ENCODE results near the gene NPIPA1.
"Not testable (repeated sequence)": the region's sequence is repeated elsewhere in the genome, so short reads cannot be mapped to it uniquely, and the experiment has no call there.

NPIPA1 gene

GRCh38 chr16:14978908-14979307 is 41.7 kb downstream of the NPIPA1 start:
- H3K4me3 Mint-ChIP-seq; DNase-seq (ENCODE audit: low spot score in 2 of 2); H3K27me3 Mint-ChIP-seq; H3K9me3 Mint-ChIP-seq; H3K27ac Mint-ChIP-seq; H3K36me3 Mint-ChIP-seq; ATAC-seq (ENCODE audit: low read depth): not testable (repeated sequence)
- H3K4me1 Mint-ChIP-seq: peaks cover 19% of the 10 kb centered on the region

- DNase-seq (ENCODE audit: low spot score in 2 of 2); H3K27ac Mint-ChIP-seq; H3K9me3 Mint-ChIP-seq; H3K36me3 Mint-ChIP-seq; H3K27me3 Mint-ChIP-seq; H3K4me3 Mint-ChIP-seq; ATAC-seq (ENCODE audit: low read depth): not testable (repeated sequence)
- peaks cover 18% of the 10 kb centered on the region for H3K4me1 Mint-ChIP-seq
Measured at GRCh38 chr16:14981234-14981633, 44.0 kb downstream of the NPIPA1 start.

GRCh38 chr16:14982521-14982920 is 45.3 kb downstream of the NPIPA1 start:
- Mint-ChIP-seq H3K27ac (peak overlapping the region; percentile 45), H3K4me1 (peaks cover 11% of the 10 kb centered on the region)
- H3K4me3 Mint-ChIP-seq; DNase-seq (ENCODE audit: low spot score in 2 of 2); H3K9me3 Mint-ChIP-seq; H3K36me3 Mint-ChIP-seq; H3K27me3 Mint-ChIP-seq; ATAC-seq (ENCODE audit: low read depth): not testable (repeated sequence)

- ATAC-seq (ENCODE audit: low read depth); H3K9me3 Mint-ChIP-seq; DNase-seq (ENCODE audit: low spot score in 2 of 2); H3K27me3 Mint-ChIP-seq: not testable (repeated sequence)
- Mint-ChIP-seq H3K27ac (peak overlapping the region; percentile 48), H3K4me1 (peaks cover 19% of the 10 kb centered on the region), H3K4me3 (peak overlapping the region; percentile 69), H3K36me3 (peaks cover 10% of the 10 kb centered on the region)
Measured at GRCh38 chr16:14988092-14988491, 50.8 kb downstream of the NPIPA1 start.

- Mint-ChIP-seq H3K36me3 (peaks cover 15% of the 10 kb centered on the region), H3K4me1 (peaks cover 19% of the 10 kb centered on the region), H3K4me3 (peak overlapping the region; percentile 72), H3K27ac (peak overlapping the region; percentile 67)
- peak; percentile 23 to 43 for DNase-seq (ENCODE audit: low spot score in 2 of 2)
- not testable (repeated sequence) for H3K27me3 Mint-ChIP-seq, H3K9me3 Mint-ChIP-seq
- ATAC-seq (ENCODE audit: low read depth): peak; percentile 86
Measured at GRCh38 chr16:14988661-14989191, 51.5 kb downstream of the NPIPA1 start.

GRCh38 chr16:14989291-14990281 is 52.3 kb downstream of the NPIPA1 start:
- peaks cover 13% of the 10 kb centered on the region for H3K36me3 Mint-ChIP-seq
- H3K4me3 Mint-ChIP-seq: peak overlapping the region; percentile 82
- H3K27me3 Mint-ChIP-seq; DNase-seq (ENCODE audit: low spot score in 2 of 2); H3K9me3 Mint-ChIP-seq: not testable (repeated sequence)
- peak overlapping the region; percentile 82 for H3K27ac Mint-ChIP-seq
- peaks cover 19% of the 10 kb centered on the region for H3K4me1 Mint-ChIP-seq
- ATAC-seq (ENCODE audit: low read depth): peak; percentile 65

GRCh38 chr16:14993277-14994151 is 56.3 kb downstream of the NPIPA1 start:
- H3K36me3 Mint-ChIP-seq: peaks cover 14% of the 10 kb centered on the region
- H3K4me3 Mint-ChIP-seq; DNase-seq (ENCODE audit: low spot score in 2 of 2); H3K9me3 Mint-ChIP-seq; H3K27ac Mint-ChIP-seq; H3K27me3 Mint-ChIP-seq; ATAC-seq (ENCODE audit: low read depth): not testable (repeated sequence)
- peaks cover 20% of the 10 kb centered on the region for H3K4me1 Mint-ChIP-seq

- Mint-ChIP-seq H3K36me3 (peaks cover 13% of the 10 kb centered on the region), H3K4me1 (peaks cover 12% of the 10 kb centered on the region)
- not testable (repeated sequence) for DNase-seq (ENCODE audit: low spot score in 2 of 2); H3K4me3 Mint-ChIP-seq; H3K27me3 Mint-ChIP-seq; H3K27ac Mint-ChIP-seq; ATAC-seq (ENCODE audit: low read depth); H3K9me3 Mint-ChIP-seq
Measured at GRCh38 chr16:14996702-14997101, 59.5 kb downstream of the NPIPA1 start.

GRCh38 chr16:14998300-14998699 is 61.1 kb downstream of the NPIPA1 start:
- H3K4me3 Mint-ChIP-seq; H3K27me3 Mint-ChIP-seq; ATAC-seq (ENCODE audit: low read depth); DNase-seq (ENCODE audit: low spot score in 2 of 2); H3K9me3 Mint-ChIP-seq; H3K27ac Mint-ChIP-seq: not testable (repeated sequence)
- Mint-ChIP-seq H3K4me1 (peaks cover 12% of the 10 kb centered on the region), H3K36me3 (peaks cover 12% of the 10 kb centered on the region)

- not testable (repeated sequence) for H3K27ac Mint-ChIP-seq; DNase-seq (ENCODE audit: low spot score in 2 of 2); ATAC-seq (ENCODE audit: low read depth); H3K4me3 Mint-ChIP-seq; H3K27me3 Mint-ChIP-seq; H3K9me3 Mint-ChIP-seq; H3K4me1 Mint-ChIP-seq
- peaks cover 12% of the 10 kb centered on the region for H3K36me3 Mint-ChIP-seq
Measured at GRCh38 chr16:14999845-15000244, 62.6 kb downstream of the NPIPA1 start.
